Suprapubic skin (tissue), 4 donors: ENCODE data around the gene SREBF1. TPM values are rescaled to one million over a fixed set of nuclear protein-coding genes. Genes with fewer than 3 reads are reported as not detected.

ENCODE experiments used
- DNase-seq, 2 donors: peaks; one replicate each; pipeline ENCODE4 v3.0.0-alpha.2; 2019; ENCODE audit warnings: low spot score in 2 of 2
- H3K27ac ChIP-seq: fragments of 200-600 bp; sonication (generic); one replicate; pipeline ENCODE4 v1.5.1; 2019
- H3K27me3 ChIP-seq: fragments of 200-600 bp; sonication (generic); one replicate; pipeline ENCODE4 v1.5.1; 2019
- H3K36me3 ChIP-seq: fragments of 200-600 bp; sonication (generic); one replicate; pipeline ENCODE4 v1.5.1; 2019
- H3K4me1 ChIP-seq: fragments of 200-600 bp; sonication (generic); one replicate; pipeline ENCODE4 v1.5.1; 2019
- H3K4me3 ChIP-seq: fragments of 200-600 bp; sonication (generic); one replicate; pipeline ENCODE4 v1.5.1; 2019; ENCODE audit warnings: mild to moderate bottlenecking
- H3K9me3 ChIP-seq: fragments of 200-600 bp; sonication (generic); one replicate; pipeline ENCODE4 v1.5.1; 2019
- EP300 ChIP-seq: sonication (generic); formaldehyde crosslinking; IDR thresholded peaks from one replicate; pipeline ENCODE4 v1.6.1; 2017; ENCODE audit warnings: antibody characterized with exemption
- POLR2A ChIP-seq, 2 donors: fragments of 450-650 bp; IDR thresholded peaks; one replicate each; pipeline ENCODE4 v1.6.1; 2017; ENCODE audit warnings: antibody characterized with exemption in 2 of 2, mild to moderate bottlenecking in 2 of 2, moderate library complexity in 2 of 2
- POLR2AphosphoS5 ChIP-seq, 3 donors: sonication (generic); formaldehyde crosslinking; IDR thresholded peaks; one replicate each; pipeline ENCODE4 v1.6.1; 2017; ENCODE audit warnings: antibody characterized with exemption in 3 of 3
- WGBS: methylation state at CpG from one replicate; pipeline ENCODE4 v1.1.5; 2018; 5-methylcytosine and 5-hydroxymethylcytosine counted together
- total RNA-seq, 4 donors: library from RNA; depleted of rRNA; stranded (reverse); fragments of >200 nt; gene quantifications; one replicate each; pipeline ENCODE4 v1.1.0, GENCODE V29; 2016
- TF ChIP-seq, protein P1 (sequence below), 2 donors: fragments of 200-600 bp in 1 of 2; fragments of 450-650 bp in 1 of 2; sonication (generic) in 1 of 2; IDR thresholded peaks; one replicate each; pipeline ENCODE4 v1.5.1; 2016 to 2019; ENCODE audit warnings: antibody characterized with exemption in 2 of 2, mild to moderate bottlenecking in 1 of 2, moderate library complexity in 1 of 2

The SREBF1 gene
- total RNA-seq, 4 donors from 2014 or later: 78.1 to 124 (median 91.7) TPM

DNA sequence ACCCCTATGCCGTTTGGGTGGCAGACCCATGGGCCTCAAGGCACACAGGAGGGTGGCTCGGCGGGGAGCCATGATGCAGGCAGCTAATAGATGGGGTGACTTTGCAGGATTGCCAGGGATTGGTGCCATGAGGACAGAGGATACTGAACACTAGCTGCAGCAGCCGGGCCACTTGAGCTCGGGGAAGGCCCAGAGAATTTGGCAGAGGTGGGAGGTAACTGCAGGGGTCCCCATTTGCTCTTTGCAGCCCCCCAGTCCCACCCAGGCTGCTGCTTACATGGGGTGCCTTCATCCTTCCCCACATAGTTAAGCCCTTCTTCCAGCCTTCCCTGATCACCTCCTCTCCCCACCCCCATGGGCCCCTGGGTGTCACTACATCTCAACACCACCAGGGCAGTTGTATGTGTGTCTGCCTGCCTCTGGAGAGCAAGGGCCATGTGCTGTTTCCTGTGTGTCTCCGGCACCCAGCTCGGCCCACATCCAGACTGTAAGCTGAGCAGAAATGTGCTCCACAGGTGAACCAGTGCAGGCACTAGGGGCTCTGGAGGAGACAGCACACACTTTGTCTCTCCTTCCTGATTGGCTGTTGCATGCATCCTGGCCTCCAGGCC is 52.0 kb downstream of the SREBF1 start:
- DNase-seq: no peak

DNA sequence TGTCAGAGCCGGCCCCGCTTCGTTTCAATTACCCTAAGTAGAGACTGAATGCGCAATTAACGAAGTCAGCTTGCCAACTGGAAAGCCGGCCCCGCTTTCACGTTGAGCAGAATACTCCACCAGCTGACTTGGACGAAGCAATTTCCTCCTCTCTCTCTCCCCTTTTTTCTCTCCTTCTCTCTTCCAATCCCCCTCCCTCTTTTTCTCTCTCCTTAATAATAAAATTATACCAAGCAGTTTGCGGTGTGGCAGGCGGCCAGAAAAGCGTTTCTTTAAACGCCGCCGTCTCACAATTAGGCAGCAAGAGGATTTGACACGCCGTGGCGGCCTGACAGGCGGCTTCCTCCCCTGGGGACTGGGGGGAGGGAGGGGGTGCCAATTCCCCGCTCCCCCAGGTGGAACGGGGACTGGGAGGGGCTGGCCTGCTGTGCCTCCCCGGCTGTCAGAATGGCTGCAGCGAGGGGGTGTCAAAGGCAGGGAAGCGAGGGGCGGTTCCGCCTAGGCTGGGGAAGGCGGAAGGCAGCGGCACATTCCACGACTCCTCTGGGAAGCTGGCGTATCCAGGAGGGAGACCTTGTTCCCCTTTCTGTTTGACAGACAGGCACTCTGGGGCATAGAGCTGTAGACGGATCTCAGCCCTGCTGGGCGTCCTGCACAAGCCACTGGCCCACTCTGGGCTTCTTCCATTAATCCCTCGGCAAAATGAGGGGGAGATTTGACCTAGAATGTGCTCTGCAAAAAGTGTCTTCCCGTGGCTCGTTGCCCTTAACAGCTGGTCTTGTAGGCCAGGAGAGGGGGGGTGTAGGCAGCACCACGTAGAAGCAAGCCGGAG is 52.7 kb downstream of the SREBF1 start:
- H3K4me1 ChIP-seq: peaks cover 54% of the 10 kb centered on the region
- no peaks in the 10 kb centered on the region for H3K9me3 ChIP-seq
- H3K27ac ChIP-seq: peak overlapping the region; percentile 49
- no peak for DNase-seq
- 16% methylated on average over 31 of the region's 37 CpGs for WGBS
- H3K36me3 ChIP-seq: no peaks in the 10 kb centered on the region
- H3K4me3 ChIP-seq: peak overlapping the region; percentile 63
- no peak for TF ChIP-seq POLR2AphosphoS5 (IDR thresholded peaks at IDR 0.05)
- TF ChIP-seq, protein P1, sequence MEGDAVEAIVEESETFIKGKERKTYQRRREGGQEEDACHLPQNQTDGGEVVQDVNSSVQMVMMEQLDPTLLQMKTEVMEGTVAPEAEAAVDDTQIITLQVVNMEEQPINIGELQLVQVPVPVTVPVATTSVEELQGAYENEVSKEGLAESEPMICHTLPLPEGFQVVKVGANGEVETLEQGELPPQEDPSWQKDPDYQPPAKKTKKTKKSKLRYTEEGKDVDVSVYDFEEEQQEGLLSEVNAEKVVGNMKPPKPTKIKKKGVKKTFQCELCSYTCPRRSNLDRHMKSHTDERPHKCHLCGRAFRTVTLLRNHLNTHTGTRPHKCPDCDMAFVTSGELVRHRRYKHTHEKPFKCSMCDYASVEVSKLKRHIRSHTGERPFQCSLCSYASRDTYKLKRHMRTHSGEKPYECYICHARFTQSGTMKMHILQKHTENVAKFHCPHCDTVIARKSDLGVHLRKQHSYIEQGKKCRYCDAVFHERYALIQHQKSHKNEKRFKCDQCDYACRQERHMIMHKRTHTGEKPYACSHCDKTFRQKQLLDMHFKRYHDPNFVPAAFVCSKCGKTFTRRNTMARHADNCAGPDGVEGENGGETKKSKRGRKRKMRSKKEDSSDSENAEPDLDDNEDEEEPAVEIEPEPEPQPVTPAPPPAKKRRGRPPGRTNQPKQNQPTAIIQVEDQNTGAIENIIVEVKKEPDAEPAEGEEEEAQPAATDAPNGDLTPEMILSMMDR (IDR thresholded peaks at IDR 0.05): no peak
- no peak for TF ChIP-seq EP300
- no peak for TF ChIP-seq POLR2A (IDR thresholded peaks at IDR 0.05)
- no peaks in the 10 kb centered on the region for H3K27me3 ChIP-seq

More for the DNA sequence above, 52.0 kb downstream of the SREBF1 start:
- Histone ChIP-seq H3K27ac (peak overlapping the region; percentile 28), H3K27me3 (no peaks in the 10 kb centered on the region), H3K4me1 (peaks cover 49% of the 10 kb centered on the region), H3K36me3 (no peaks in the 10 kb centered on the region), H3K9me3 (no peaks in the 10 kb centered on the region), H3K4me3 (no peak overlapping the region)
- WGBS: 60% methylated on average over 5 of the region's 7 CpGs
- TF ChIP-seq POLR2AphosphoS5 (IDR thresholded peaks at IDR 0.05) (no peak), EP300 (no peak), POLR2A (IDR thresholded peaks at IDR 0.05) (no peak)
- TF ChIP-seq, protein P1 (IDR thresholded peaks at IDR 0.05): no peak

DNA sequence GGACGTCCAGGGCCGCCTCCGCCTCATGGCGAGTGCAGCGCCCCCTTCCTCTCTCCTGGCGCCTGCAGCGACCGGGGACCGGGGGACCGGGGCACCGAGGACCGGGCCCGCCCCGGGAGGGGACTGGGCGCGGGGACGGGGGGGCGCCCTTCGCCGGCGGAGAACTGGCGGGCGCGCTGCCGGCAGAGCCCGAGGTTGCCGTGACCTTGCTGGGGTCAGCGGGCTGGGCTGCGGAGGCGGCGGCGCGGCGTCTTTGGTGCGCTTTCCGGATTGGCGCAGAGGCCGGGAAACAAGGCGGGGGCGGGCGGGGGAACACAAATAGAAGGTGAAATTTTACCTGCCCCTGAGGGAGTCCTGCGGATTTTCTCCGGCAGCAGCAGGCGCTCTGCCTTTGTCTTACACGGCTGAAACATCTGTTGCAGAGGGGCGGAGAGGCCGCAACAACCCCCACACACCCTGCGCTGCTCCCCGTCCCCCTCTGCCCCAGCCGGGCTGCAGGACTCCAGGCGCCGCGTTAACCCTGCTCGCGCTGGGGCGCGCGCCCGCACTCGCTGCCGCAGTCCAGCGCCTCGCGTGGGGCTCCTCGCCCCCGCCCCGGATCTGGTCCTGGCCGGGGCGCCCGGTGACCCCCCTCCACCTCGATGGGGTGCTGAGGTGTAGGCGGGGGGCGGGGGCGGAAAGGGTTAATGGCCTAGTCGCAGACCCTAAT is 53.5 kb downstream of the SREBF1 start:
- DNase-seq: no peak
- peak overlapping the region; percentile 49 for H3K27ac ChIP-seq
- WGBS: 0% methylated on average over 5 of the region's 75 CpGs
- no peaks in the 10 kb centered on the region for H3K36me3 ChIP-seq
- peak overlapping the region; percentile 63 for H3K4me3 ChIP-seq
- no peaks in the 10 kb centered on the region for H3K27me3 ChIP-seq
- TF ChIP-seq, protein P1 (IDR thresholded peaks at IDR 0.05): no peak
- TF ChIP-seq EP300: no peak
- TF ChIP-seq POLR2AphosphoS5 (IDR thresholded peaks at IDR 0.05): no peak
- no peak for TF ChIP-seq POLR2A (IDR thresholded peaks at IDR 0.05)
- peaks cover 61% of the 10 kb centered on the region for H3K4me1 ChIP-seq
- no peaks in the 10 kb centered on the region for H3K9me3 ChIP-seq

DNA sequence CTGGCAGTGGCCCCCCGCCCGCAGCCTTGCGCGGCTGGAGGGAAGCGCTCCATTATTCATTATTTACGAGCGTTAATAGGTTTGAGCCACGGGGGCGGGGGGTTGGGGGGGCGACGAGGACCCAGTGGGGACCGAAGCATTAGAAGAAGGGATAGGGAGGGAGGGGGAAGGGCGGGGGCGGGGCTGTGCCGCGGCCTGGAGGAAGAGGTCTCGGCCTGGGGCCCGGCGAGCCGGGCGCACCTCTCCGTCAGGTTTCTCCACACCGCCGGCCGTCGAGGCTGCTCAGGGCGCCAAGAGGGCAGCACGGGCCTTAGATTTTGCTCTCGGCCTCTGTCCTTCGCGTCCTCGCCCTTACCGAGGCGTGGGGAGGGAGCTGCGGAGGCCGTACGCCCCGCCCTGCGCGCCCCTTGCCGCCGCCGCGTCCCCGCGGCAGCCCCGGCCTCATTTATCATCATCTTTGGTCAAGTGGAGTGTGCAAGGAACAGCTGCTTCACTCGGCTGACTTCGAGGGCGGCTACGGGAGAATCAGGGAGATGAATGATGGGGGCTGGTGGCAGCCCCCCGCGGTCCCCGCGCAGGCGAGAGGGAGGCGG is 54.2 kb downstream of the SREBF1 start:
- Histone ChIP-seq H3K4me1 (peaks cover 67% of the 10 kb centered on the region), H3K27me3 (no peaks in the 10 kb centered on the region), H3K4me3 (peak overlapping the region; percentile 63), H3K27ac (peak overlapping the region; percentile 49), H3K9me3 (no peaks in the 10 kb centered on the region), H3K36me3 (no peaks in the 10 kb centered on the region)
- no peak for TF ChIP-seq POLR2AphosphoS5 (IDR thresholded peaks at IDR 0.05)
- no peak for TF ChIP-seq POLR2A (IDR thresholded peaks at IDR 0.05)
- TF ChIP-seq EP300: no peak
- TF ChIP-seq, protein P1 (IDR thresholded peaks at IDR 0.05): no peak
- WGBS: 1% methylated on average over 23 of the region's 57 CpGs
- DNase-seq: no peak
